Psoas muscle (tissue), 8 donors: ENCODE data around the gene MBP. TPM values are rescaled to one million over a fixed set of nuclear protein-coding genes. Genes with fewer than 3 reads are reported as not detected.

Experiments
- ATAC-seq, 4 donors: fragments of 200-7000 bp; cut with Tn5 transposase; one replicate each; pipeline ENCODE4 v1.9.1; 2020; ENCODE audit warnings: moderate library complexity in 3 of 4, mild to moderate bottlenecking in 2 of 4
- DNase-seq, 2 donors: peaks; one replicate each; pipeline ENCODE4 v3.0.0-alpha.2; 2020
- H3K27ac ChIP-seq: fragments of 200-600 bp; one replicate; pipeline ENCODE4 v1.8.0; 2022
- H3K27me3 ChIP-seq, 3 donors: fragments of 200-600 bp in 1 of 3; one replicate each; pipeline versions ENCODE4 v1.6.1 to v1.8.0; 2013 to 2022; ENCODE audit warnings: low read length in 2 of 3, mild to moderate bottlenecking in 2 of 3, moderate library complexity in 1 of 3; ENCODE audit not compliant: insufficient read depth in 3 of 3
- H3K36me3 ChIP-seq, 2 donors: fragments of 200-600 bp in 1 of 2; one replicate each; pipeline versions ENCODE4 v1.6.1 to v1.8.0; 2013 to 2022; ENCODE audit warnings: low read depth in 1 of 2, mild to moderate bottlenecking in 1 of 2, moderate library complexity in 1 of 2; ENCODE audit not compliant: insufficient read depth in 1 of 2
- H3K4me1 ChIP-seq: fragments of 200-600 bp; one replicate; pipeline ENCODE4 v1.8.0; 2022
- H3K4me3 ChIP-seq: fragments of 200-600 bp; one replicate; pipeline ENCODE4 v1.8.0; 2022; ENCODE audit warnings: mild to moderate bottlenecking
- H3K9me3 ChIP-seq: fragments of 200-600 bp; one replicate; pipeline ENCODE4 v1.8.0; 2022
- CTCF ChIP-seq: fragments of 200-600 bp; IDR thresholded peaks from one replicate; pipeline ENCODE4 v1.8.0; 2022; ENCODE audit warnings: antibody characterized with exemption
- WGBS, 3 donors: extraction: QIAGEN DNeasy Blood & Tissue Kit; methylation state at CpG; one replicate each; pipeline versions ENCODE4 v1.1.6 to v1.1.7; 2013; 5-methylcytosine and 5-hydroxymethylcytosine counted together
- intact Hi-C, 2 donors: fragments of 100-400 bp; cut with DNase I; formaldehyde crosslinking; loops; one replicate each; pipeline versions ENCODE4 v1.11.0 to v1.14.2; 2022
- polyA plus RNA-seq, 3 donors: library from polyadenylated mRNA; stranded (reverse); fragments of 200-250 nt; gene quantifications; one replicate each; pipeline ENCODE4 v1.2.3, GENCODE V29; 2013
- total RNA-seq, 4 donors: library from RNA; stranded (reverse); fragmentation: NEBNext Ultra II Directional in 2 of 4; extraction: Animal tissue kit (Norgen Biotek cat#: 25700) in 2 of 4; gene quantifications; one replicate each; pipeline versions ENCODE4 v1.2.1 to v1.2.4, GENCODE V29; 2021 to 2023
- donor health status: healthy with polysubstance abuse.
- donor health status: DM: no; HTN: no; CAD: no; lungs with moderate emphysema.
- donor health status: Bipolar disorder and iron deficiency.
- donor health status: healthy.
- donor health status: DM: yes; HTN: yes; CAD: no.
- donor health status: DM: no; HTN: no; CAD: no.
- donor health status: DM: no; HTN: no; CAD: no.
- donor health status: DM: yes; HTN: yes; CAD: no.

Gene MBP
- total and polyA plus RNA-seq, 7 donors = 16.4 to 88.2 (median 51.6) TPM

GRCh38 chr18:77150588-77150987 is 18.0 kb upstream of the MBP start:
- 68 to 81% (median 80%) methylated on average over 4 of the region's 4 CpGs for WGBS, 3 donors
- no peak for ATAC-seq
- H3K36me3 ChIP-seq = no peaks in the 10 kb centered on the region

GRCh38 chr18:77148289-77148688 is 15.7 kb upstream of the MBP start:
- H3K27ac ChIP-seq = no peak overlapping the region
- no peaks in the 10 kb centered on the region for H3K9me3 ChIP-seq
- no peak overlapping the region for H3K4me3 ChIP-seq
- WGBS, 3 donors = 90 to 96% (median 91%) methylated on average over 2 of the region's 2 CpGs
- no peaks in the 10 kb centered on the region for H3K36me3 ChIP-seq
- no peaks in the 10 kb centered on the region for H3K27me3 ChIP-seq
- no peak for DNase-seq
- no peak for TF ChIP-seq CTCF
- intact Hi-C loops = loop anchor here in 1 of 2 donors (5.0 to 10.0 kb wide), 2 partner anchors 44 to 167 kb away; no protein-coding TSS in a partner anchor
- no peak for ATAC-seq
- no peaks in the 10 kb centered on the region for H3K4me1 ChIP-seq

More at GRCh38 chr18:77150588-77150987, 18.0 kb upstream of the MBP start:
- H3K27me3 ChIP-seq = no peaks in the 10 kb centered on the region
- no peaks in the 10 kb centered on the region for H3K4me1 ChIP-seq
- no peak overlapping the region for H3K27ac ChIP-seq
- no peak for DNase-seq
- TF ChIP-seq CTCF = no peak
- H3K9me3 ChIP-seq = no peaks in the 10 kb centered on the region
- intact Hi-C loops = no loop called here
- no peak overlapping the region for H3K4me3 ChIP-seq

GRCh38 chr18:77147418-77147852 is 14.9 kb upstream of the MBP start:
- Histone ChIP-seq H3K9me3 (no peaks in the 10 kb centered on the region), H3K4me3 (no peak overlapping the region), H3K4me1 (no peaks in the 10 kb centered on the region), H3K36me3 (no peaks in the 10 kb centered on the region), H3K27ac (no peak overlapping the region), H3K27me3 (no peaks in the 10 kb centered on the region)
- no peak for TF ChIP-seq CTCF
- intact Hi-C loops = loop anchor here in 1 of 2 donors (5.0 to 10.0 kb wide), 2 partner anchors 45 to 167 kb away; no protein-coding TSS in a partner anchor
- 55 to 93% (median 87%) methylated on average over 3 of the region's 3 CpGs for WGBS, 3 donors
- ATAC-seq = no peak
- no peak for DNase-seq

DNA sequence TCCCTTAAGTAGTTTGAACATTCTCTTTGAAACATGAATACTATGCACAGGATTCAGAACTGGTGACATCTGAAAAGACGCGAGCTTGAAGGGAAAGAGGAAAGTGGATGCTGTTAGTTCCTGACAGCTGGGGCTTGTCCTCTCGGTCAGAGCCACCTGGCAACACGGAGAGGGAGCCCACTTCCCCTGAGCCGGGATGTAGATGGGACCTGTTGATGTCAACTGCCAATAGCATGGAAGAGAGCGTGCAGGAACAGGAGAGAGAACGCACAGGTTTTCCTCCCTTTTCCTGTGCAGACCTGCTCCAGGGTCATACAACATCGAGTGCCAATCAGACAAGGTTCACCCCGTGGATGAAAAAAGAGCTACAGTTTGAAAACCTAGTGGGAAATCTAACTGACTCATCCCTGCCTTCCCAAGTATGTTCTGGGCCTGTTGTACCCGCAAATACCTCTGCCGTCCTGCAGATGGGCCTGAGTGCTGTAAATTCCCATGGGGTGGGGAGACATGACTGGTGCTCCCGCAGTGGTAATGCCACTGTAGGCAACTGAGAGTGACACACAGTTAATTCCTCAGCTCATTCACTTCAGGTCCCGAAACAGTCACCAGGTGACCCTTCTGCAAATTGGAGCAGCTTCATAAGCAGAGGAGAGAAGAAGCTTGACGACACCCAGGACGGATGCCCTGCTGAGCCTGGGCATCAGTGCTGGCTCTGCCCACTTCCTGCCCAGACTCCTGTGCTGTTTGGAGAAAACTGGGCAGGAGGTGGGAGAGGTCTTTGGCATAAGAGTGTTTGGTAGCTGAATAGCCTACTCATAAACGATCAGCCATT is 13.9 kb upstream of the MBP start:
- H3K9me3 ChIP-seq = no peaks in the 10 kb centered on the region
- no peaks in the 10 kb centered on the region for H3K36me3 ChIP-seq
- no peak for ATAC-seq
- H3K4me1 ChIP-seq = no peaks in the 10 kb centered on the region
- no peak for TF ChIP-seq CTCF
- intact Hi-C loops = loop anchor here in 1 of 2 donors (5.0 to 10.0 kb wide), 2 partner anchors 46 to 168 kb away; no protein-coding TSS in a partner anchor
- no peaks in the 10 kb centered on the region for H3K27me3 ChIP-seq
- H3K27ac ChIP-seq = no peak overlapping the region
- WGBS, 3 donors = 59 to 70% (median 59%) methylated on average over 16 of the region's 16 CpGs
- DNase-seq = no peak
- no peak overlapping the region for H3K4me3 ChIP-seq
